ENCODE results near the gene GPR25.

- TF ChIP-seq EZH2phosphoT487 (IDR thresholded peaks at IDR 0.05) (no peak), EZH2 (IDR thresholded peaks at IDR 0.05) (no peak)
- TF ChIP-seq, protein P1, sequence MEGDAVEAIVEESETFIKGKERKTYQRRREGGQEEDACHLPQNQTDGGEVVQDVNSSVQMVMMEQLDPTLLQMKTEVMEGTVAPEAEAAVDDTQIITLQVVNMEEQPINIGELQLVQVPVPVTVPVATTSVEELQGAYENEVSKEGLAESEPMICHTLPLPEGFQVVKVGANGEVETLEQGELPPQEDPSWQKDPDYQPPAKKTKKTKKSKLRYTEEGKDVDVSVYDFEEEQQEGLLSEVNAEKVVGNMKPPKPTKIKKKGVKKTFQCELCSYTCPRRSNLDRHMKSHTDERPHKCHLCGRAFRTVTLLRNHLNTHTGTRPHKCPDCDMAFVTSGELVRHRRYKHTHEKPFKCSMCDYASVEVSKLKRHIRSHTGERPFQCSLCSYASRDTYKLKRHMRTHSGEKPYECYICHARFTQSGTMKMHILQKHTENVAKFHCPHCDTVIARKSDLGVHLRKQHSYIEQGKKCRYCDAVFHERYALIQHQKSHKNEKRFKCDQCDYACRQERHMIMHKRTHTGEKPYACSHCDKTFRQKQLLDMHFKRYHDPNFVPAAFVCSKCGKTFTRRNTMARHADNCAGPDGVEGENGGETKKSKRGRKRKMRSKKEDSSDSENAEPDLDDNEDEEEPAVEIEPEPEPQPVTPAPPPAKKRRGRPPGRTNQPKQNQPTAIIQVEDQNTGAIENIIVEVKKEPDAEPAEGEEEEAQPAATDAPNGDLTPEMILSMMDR (IDR thresholded peaks at IDR 0.05) = no peak
These were observed 27.4 kb upstream of the GPR25 start for GRCh38 chr1:200845360-200845759.

All from neural progenitor cell (in vitro differentiated cells).